NCI-H774 (cell line): ENCODE data around the gene TET3.

ENCODE experiments used
- DNase-seq: peaks from one replicate; lab custom pipeline; 2025; lab: John Stamatoyannopoulos, UW

Gene TET3

DNA sequence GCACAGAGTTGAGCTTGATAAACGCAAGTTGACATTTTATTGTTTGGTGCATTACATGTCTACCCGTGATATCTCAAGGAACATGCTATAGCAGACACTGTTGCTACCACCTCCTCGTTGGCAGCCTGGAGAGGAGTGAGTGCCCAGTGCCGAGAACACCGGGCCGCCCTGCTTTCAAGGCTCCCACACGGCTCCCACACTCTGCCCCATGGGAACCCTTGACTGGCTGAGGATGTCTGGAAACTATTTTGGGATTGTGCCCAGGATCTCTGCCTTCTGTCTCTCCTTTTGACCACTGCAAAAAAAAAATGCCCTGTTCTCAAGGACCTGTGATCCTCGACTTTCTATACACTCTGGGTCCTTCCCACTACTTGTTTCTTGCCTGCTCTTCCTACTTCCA is 21.1 kb downstream of the TET3 start:
- DNase-seq = no peak

DNA sequence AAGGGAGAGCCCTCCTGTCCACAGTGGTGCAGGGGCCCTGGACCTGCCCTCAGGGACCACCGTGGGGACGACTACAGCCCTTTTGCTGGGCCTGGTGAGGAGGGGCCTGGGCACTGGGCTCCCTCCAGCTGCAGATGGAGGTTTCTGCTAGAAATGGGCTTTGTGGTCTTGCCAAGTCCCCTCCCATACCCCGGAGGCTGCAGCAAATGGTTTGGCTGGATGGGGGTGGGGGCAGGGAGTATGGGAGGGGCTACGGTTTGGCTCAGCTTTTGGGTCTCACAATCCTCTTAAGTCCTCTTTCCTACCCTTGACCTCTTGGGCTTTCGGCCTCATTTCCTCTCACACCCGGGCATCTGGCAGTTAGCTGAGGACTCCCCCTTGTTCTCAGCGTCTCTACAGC is 21.7 kb downstream of the TET3 start:
- no peak for DNase-seq

DNA sequence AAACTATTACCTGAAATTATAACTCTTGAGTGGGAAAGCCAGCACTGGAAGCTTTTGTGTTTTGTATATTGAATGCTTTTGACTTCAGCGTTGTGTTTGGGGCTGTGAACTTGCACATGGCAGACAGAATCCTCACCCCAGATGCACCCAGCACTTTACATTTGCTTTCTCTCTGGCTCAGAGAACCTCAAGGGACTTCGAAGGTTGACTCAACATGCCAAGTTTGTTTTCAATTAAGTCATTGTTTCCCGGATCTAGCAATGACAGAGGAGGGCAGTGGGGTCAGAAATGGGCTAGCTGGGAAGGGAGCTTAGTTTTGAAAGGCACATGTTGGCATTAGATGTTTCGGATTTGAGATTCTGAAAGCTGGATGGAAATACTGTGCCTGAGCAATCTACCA is 22.4 kb downstream of the TET3 start:
- DNase-seq = no peak

DNA sequence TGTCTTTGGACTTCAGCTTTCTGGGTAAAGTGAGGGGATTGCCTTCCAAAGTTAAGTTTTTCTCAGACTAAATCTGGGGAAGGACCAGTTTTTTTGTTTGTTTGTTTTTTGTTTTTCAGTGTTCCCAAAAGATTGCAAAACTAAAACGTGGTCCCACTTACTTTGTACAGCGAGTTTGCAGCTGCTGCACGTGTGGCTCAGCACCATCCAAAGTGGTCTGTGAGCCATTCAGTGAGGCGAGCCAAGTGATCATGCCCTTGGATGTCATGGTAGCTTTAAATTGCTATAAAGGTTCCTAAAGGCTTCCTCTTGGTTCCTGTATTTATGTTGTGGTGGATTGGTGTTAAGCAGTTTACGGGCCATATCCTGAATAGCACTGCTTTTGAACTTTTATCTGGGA is 23.0 kb downstream of the TET3 start:
- DNase-seq = no peak

DNA sequence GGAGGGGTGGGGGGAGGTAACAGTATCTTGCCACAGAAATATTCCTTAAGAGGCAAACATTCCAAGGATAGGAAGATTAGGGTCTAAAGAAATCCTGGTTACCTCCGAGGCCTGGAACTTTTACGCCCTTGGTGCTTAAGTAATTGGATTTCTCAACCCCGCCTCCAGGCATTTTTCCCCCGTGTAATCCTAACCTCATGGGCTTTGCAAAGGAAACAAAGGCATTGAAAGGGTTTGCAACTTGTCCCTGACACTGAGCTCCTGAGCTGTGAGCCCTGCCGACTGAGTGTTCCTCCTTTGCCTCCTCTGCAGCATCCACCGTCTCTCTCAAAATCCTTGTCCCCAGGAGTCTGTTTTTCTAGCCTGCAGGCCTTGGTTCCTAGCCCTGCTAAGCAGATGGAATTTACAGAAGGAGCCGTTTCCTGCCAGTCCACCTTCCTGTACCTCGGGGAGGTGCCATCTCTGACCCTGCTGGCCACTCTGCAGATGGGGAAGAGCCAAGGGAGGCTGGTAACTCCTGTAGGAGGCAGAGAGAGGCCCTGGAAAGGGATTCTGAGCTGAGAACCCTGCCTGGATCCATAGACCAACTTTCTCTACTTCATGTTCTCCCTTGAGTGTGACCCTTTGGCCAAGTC is 24.2 kb downstream of the TET3 start:
- no peak for DNase-seq

DNA sequence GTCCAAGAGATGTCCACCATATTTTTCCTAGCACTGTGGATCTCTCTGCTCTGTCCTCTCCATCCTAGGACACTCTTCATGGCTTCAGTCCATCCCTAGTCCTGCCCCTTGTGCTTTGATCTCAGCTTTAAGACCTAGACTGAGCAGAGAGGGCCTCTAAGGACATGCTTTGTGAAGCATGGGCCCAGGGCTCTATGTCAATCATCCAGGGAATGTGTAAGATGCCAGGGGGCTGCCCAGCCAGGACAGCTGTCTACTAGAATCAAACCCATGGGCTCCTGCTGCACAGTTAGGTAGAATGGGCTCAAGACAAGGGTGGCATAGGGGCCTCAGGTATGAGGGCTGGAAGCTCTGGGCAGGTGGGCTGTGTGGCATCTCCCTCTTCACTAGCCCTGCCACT is 24.9 kb downstream of the TET3 start:
- no peak for DNase-seq

DNA sequence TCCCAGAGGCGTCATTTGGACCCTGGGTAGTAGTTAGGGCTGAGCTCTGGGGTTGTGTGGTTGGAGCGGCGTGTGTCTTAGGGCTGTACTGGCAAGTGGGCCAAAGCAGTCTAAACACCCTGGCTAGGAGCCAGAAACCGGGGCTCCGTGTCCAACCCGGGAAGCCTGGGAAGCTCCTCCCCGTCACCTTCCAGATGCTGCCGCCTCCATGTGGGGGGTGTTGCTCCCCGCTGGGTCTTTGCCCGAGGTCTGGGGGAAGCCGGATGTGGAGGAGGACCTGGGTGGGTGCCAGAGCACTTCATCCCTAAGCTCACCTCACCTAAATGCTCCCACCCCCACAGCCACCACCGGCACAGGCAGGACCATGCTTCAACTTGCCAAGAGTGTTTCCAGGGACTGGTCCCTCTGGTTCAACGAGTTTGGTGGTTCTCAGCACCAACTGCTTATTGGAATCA is 25.4 kb downstream of the TET3 start:
- no peak for DNase-seq

DNA sequence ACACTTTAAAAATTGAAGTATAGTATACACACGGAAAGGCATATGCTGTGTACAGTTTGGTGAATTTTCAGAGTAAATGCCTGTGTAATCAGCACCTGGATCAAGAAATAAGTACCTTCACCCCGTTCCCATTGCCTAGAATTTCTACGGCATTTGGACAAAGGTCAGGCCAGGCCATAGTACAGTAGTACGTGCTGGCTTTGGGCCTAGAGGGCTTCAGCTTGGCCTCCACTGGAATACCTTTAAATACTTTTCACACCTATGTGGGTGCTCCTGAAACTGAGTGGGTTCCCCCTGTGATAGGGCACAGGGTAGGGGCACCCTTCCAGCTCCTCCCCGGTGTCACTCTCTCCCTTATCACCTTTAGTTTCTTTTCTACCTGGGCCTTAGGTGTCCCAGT is 26.5 kb downstream of the TET3 start:
- DNase-seq = no peak

DNA sequence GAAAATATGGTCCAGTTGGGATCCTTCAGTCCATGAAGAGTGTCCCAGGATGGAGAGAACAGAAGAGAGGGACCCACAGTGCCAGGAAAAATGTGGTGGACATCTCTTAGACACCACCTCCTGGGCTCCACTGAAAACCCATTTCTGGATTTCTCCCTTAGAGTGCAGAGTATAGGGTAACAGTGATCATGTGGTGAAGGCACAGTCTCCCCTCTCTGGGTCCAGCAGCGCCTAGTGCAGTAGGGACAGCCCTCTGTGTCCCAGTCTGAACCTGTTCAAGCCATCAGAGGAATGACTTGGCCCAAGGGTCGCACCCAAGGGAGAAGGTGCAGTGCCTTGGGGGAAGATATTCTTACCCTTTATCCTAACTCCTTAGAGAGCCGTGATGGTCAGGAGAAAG is 30.1 kb downstream of the TET3 start:
- DNase-seq = no peak

DNA sequence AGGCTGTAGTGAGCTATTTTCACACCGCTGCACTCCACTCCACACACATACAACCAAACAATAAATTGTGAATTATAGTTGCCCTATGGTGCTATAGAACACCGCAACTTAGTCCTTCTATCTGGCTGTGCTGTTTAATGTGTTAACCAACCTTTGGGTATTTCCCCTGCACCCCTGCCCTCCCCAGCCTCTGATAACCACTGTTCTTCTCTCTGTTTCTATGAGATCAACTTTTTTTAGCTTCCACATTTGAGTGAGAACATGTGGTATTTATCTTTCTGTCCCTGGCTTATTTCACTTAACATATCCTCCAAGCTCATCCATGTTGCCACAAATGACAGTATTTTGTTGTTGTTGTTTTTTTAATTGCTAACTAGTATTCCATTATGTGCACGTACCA is 32.5 kb downstream of the TET3 start:
- no peak for DNase-seq

DNA sequence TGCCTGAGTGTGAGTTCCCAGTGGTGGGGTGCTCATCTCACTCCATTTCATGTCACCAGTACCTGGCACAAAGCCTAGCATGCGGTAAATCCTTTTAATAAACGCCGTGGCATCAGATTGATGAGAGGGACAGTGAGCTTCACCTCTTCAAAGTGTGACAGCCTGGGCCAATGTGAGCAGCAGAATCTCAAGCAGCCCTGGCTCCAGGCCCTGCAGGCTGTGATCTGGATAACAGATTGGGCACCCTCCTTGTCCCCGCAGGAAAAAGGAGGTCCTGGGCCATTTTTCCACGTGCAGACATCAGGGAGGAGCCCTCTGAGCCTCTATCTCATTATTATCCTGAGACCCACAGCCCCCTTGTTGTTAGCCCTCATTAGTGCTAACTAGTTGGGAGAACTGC is 34.8 kb downstream of the TET3 start:
- no peak for DNase-seq

DNA sequence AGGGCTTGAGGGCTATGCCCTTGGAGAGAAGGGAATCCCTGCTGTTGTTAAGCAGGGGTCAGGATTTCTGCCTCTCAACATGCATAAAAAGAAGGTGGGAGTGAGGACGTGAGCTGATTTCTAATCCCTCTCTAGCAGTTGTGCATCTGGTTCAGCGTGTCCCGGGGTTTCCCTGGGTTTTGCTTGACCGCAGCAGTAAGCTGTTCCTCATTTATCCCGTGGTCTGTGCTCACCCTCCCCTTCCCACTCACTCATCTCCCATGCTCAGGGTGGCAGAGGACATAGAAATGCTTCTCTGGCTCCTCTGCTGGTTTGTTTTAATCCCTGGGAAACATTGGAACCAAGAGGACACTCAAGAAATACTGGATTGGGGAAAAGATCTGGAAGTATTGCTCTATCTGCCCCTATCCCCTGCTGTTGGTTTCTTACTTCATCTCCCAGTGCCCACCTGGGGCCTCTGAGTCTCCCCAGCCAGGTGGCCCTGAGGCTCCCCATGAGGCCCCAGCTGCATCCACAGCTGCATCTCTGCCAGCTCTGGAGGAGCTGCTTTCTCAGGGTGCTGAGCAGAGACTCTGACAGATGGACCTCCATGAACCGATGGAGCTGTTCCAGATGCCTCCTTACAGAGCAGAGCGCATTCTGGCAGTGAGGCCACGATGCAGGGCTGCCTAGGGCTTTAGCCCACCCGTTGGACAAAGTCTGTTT is 36.1 kb downstream of the TET3 start:
- no peak for DNase-seq

DNA sequence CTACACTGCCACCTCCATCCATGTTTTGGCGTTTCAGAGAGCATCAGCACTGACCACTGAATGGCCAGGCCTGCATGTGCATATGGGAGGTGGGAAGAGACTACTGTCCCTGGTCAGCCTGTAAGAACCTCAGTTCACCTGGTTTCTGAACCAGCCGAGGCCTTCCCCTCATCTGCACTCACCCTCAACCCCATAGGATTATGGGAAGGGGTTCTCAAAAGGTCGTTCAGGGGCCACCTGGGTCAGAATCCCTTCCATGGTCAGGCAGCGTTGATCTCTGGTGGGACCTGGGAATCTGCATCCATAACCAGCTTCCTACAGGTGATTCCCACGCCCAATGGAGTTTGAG is 36.7 kb downstream of the TET3 start:
- no peak for DNase-seq

DNA sequence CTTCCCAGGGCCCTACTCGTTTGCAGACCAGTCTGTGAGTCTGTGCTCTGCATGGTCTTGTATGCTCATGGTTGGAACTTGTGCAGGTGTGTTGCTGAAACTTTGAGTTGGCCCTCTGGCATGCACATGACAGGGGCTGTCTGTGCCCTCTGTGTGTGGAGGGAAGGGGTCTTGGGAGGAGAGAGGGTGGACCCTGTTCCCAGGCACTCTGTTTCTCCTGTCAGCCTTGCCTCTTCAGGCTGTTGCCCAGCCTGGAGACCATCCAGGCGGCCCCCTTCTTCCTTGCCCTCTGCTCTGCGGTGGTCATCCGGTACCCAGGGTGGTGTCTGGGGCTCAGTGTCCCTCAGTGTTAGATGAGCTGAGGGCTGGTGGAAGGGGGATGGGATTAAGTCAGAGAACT is 39.5 kb downstream of the TET3 start:
- DNase-seq = no peak

DNA sequence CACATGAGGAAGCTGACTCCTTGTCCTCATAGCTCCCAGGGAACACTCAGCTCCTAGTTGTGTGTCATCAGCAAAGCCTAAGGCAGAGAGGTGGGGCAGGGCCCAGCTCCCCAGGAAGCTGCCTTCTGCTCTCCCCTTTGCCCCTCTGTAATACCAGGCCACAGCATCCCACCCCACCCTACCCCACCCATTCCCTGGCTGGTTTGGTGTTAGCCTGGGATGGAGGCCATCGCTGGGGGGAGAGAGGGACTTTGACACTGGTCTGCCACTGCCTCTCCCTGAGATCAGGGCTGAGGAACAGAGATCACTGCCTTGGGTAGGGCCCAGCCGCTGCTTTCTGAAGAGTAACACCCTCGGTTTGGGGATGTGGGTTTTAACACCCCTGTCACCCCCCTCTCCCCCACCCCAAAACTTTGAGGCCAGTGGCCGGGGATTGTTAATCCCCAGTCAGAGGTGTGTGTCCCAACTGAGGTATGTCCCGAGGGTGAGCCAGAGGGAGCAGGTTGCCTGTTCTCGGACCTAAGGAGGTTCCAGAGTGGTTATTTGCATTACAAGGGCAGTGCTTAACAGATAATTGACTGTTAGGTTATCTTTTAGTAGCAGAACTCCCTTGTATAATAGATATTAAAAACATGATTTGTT is 41.4 kb downstream of the TET3 start:
- DNase-seq = no peak

DNA sequence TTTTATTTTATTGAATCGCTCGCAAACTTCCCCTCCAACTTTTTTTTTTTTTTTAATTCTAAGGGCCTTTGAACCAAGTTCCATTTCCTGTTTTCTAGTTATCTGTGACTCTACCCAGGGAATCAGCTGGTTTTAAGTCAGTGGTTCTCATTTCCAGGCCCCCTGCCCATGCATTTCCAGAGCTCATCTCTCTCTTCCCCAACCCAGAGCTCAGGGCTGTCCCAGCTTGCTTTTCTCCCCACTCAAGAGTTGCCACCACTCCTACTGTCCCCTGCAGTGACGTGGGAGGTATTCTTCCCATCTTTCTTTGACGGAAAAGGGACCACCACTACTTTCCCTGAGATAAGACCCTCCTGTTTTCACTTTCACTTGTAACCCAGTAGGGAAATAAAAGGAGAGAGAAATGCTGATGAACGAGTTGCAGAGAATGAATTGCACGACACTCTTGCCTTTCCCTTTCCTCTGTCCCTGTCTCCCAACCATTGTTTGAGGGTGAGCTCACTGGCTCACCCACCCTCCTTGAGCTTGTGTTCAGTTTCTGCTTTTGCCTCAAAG is 42.1 kb downstream of the TET3 start:
- DNase-seq = no peak

DNA sequence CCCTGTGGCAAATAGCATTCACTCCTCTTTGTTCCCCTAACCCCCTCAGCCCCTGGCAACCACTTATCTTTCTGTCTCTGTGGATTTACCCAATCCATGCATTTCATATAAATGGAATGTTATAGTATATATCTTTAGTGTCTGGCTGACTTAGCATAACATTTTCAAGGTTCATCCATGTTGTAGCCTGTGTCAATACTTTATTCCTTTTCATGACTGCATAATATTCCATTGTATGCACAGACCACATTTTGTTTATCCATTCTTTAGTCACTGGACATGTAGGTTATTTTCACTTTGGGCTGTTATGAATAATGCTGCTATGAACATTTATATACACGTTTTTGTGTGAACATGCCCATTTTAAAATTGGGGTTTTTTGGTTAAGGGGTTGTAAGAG is 42.8 kb downstream of the TET3 start:
- DNase-seq = no peak

DNA sequence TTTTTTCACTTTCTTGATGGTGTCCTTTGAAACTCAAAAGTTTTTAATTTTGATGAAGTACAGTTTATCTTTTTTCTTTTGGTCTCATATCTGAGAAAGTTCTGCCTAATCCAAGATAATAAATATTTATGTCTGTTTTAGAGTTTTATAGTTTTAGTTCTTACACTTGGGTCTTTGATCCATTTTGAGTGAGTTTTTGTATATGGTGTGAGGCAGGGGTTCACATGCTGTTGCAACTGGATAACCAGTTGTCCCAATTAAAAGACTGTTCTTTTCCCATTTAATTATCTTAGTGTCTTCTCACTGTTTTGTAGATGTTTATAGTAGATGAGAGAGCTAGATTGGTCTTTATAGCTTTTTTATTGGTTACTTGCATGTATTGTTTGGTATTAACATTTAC is 43.6 kb downstream of the TET3 start:
- no peak for DNase-seq

DNA sequence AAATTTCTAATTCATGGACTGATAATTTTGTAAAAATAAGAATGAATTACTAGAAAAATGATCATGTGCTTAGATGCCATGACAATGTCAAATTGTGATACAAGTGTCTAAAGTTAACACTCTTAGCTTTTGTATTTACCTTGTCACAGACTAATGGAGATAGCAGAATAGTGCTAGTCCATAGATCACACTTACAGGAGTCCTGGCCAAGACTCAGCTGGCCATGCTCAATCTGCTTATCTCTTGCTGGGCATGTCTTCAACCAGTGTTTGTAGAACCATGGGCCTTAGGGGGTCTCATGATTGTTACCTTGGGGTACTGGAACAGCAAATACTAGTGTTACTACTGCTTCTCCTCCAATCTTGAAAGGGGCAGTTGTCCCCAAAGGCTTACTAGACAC is 44.0 kb downstream of the TET3 start:
- no peak for DNase-seq

DNA sequence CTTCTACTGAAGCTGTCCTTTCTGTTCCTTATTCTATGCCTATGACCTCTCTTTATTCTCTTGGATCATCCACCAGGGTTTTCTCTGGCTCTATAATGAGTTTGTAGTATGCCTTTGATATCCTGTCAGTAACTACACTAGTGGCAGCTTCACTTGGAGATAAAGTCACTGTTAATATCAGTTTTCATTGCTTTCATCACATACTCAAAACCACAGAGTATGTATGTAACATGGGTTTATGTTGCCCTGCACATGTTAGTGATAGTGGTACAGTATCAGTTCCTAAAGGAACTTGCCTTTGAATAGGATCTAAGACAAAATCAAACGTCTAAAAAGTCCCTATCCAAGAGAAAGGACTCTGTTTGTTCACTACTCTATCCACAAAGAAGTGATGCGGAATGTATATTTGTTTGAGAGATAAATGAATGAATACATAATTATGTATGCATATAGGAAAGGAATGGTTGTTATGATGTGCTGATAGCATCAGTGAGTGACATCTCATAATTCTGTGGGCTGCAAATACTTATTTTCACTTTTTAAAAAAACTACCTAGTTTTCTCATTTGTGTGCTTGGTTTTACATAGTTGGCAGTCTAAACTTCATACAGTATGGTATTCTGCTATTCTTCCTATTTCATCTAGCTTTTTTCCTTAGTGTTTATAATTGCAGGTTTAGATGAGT is 45.1 kb downstream of the TET3 start:
- DNase-seq = no peak

DNA sequence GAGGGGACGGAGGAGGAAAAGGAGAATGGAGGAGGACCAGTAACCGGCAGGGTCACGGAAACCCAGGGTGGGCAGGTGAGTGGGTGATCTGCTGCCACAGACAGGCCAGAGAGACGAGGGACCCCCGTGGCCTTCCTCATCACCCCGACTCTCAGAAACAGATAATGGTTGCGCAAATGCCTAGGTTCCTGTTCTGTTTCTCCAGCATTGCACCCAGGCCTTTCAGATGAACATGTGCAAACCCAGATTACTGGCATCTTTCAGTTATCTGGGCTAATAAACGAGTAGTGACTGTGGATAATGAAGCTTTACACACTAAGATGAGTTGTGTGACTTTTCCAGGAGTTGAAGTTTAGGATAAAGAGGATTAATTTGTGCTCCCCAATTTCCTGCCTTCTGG is 46.5 kb downstream of the TET3 start:
- no peak for DNase-seq

DNA sequence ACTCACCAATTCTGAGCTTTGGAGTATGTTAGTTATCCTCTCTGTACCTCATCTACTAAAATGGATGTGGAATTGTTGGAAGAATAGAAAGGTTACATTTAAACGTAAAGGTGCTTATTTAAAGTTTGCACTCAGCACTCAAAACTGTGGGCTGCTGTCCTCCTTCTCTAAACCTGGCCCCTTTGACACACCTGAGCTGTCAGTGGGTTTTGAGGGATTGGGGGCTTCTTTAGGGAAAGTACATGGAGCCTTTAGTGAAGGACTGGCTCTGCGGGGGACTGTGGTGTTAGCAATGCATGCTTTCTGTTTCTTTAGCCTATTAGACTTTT is 47.2 kb downstream of the TET3 start:
- no peak for DNase-seq

DNA sequence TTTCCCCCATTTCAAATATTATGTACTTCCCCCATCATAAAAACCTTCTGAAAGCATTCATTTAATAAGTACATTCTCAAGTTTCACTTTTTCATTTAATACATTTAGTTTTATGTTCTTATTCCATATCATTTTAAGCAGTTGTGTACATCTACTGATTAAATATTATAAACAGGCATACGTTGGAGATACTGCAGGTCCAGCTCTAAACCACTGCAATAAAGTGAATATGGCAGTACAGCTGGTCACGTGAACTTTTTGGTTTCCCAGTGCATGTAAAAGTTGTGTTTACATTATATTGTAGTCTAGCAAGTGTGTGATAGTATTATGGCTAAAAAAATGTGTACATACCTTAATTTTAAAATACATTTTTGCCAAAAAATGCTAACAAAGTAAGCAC is 48.7 kb downstream of the TET3 start:
- DNase-seq = no peak
